Testis (tissue), 2 donors: ENCODE measurements around the gene GALNT7.

Experiments used
- POLR2A ChIP-seq: fragments of 450-650 bp; IDR thresholded peaks from one replicate; pipeline ENCODE4 v1.6.1; 2017; ENCODE audit warnings: antibody characterized with exemption, mild to moderate bottlenecking, moderate library complexity
- TF ChIP-seq, protein P1 (sequence below), 3 experiments: fragments of 450-650 bp in 2 of 3; fragments of 200-600 bp in 1 of 3; sonication (generic) in 1 of 3; IDR thresholded peaks; one replicate each; pipeline ENCODE4 v1.5.1; 2016 to 2019; ENCODE audit warnings: antibody characterized with exemption in 3 of 3, mild to moderate bottlenecking in 2 of 3, moderate library complexity in 1 of 3

DNA sequence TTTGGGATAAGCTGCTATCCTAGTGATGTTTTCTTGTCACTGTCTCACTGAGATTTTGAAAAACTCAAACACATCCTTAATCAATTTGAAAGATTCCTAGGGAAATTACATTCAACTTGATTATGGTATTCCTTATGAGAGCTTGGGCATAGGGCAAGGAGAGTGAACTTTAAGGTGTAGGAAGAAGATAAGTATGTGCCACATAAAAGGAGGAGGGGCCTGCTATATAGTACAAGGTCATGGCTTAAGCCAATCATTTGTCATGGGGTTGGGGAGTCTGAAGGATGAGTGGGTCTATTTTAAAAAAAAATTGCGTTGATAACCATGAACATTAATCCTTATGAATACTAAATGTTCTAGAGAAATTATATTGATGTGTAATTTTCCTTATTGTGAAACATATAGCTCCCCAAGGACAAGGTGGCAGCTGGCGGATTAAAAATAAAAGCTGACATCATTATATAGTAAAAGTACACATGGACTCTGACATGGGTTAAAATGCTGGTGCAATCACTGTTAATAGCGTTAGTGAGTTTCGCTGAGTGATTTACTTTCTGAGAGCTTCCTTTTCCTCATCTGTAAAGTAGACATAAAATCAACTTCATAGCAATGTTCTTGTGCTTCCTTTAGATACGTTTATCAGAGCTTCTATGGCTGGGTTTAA lies 17.4 kb downstream of the GALNT7 start:
- TF ChIP-seq, protein P1, sequence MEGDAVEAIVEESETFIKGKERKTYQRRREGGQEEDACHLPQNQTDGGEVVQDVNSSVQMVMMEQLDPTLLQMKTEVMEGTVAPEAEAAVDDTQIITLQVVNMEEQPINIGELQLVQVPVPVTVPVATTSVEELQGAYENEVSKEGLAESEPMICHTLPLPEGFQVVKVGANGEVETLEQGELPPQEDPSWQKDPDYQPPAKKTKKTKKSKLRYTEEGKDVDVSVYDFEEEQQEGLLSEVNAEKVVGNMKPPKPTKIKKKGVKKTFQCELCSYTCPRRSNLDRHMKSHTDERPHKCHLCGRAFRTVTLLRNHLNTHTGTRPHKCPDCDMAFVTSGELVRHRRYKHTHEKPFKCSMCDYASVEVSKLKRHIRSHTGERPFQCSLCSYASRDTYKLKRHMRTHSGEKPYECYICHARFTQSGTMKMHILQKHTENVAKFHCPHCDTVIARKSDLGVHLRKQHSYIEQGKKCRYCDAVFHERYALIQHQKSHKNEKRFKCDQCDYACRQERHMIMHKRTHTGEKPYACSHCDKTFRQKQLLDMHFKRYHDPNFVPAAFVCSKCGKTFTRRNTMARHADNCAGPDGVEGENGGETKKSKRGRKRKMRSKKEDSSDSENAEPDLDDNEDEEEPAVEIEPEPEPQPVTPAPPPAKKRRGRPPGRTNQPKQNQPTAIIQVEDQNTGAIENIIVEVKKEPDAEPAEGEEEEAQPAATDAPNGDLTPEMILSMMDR (IDR thresholded peaks at IDR 0.05) = no peak
- TF ChIP-seq POLR2A = no peak
